ENCODE results near the gene MARCHF3. TPM values are rescaled to one million over a fixed set of nuclear protein-coding genes. Genes with fewer than 3 reads are reported as not detected.

MARCHF3 gene
- total and polyA plus RNA-seq, 2 of the 13 experiments (the other 11 are each of a cell fraction or from before 2014, with no cell fraction given) = 4.8 to 11.9 TPM

DNA sequence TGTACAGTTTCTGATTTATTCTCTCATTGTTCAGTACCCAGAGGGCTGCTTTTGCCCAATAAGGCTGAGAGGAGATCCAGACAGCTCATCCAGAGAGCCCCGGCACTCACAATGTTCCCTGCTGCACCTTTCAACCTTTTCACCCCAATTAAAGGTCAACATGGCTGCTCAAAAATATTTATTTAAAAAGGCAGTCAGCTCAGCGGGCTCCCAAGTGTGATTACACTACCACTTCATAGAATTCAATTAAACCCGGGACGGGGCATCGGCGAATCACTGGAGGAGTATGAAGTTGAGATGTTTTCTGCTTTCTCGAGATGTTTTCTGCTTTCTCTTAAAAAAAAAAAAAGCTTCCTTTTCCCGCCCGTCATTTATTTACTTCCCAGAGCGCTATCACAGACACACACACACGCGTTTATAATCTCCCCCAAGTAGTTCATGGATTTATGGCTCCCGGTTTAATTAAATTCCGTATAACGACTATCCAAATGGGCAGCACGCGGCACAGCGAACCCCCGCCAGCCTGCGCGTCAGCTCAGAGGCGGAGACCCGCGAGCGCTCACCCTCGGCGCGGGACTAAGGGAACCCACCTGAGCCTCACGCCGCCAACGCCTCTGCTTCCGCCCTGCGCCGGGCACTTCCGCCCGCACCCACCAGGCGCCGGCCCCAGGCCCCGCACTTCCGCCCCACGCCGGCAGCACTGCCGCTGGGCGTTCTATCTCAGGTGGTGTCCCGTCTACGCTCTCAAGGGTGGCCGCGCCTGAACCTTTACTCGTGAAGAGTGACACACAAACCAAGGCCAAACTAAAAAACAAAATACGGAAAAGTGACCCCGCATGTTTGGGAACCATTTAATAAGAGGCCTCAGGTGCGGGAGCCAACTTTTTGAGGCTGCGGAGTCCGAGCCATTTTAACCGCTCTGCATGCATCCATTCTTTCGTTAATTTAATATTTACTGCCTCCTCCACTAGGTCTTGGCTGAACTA, 42.8 kb upstream of the MARCHF3 start, which contains the start of gene C5orf63 (continued):
- TF ChIP-seq, protein P1, sequence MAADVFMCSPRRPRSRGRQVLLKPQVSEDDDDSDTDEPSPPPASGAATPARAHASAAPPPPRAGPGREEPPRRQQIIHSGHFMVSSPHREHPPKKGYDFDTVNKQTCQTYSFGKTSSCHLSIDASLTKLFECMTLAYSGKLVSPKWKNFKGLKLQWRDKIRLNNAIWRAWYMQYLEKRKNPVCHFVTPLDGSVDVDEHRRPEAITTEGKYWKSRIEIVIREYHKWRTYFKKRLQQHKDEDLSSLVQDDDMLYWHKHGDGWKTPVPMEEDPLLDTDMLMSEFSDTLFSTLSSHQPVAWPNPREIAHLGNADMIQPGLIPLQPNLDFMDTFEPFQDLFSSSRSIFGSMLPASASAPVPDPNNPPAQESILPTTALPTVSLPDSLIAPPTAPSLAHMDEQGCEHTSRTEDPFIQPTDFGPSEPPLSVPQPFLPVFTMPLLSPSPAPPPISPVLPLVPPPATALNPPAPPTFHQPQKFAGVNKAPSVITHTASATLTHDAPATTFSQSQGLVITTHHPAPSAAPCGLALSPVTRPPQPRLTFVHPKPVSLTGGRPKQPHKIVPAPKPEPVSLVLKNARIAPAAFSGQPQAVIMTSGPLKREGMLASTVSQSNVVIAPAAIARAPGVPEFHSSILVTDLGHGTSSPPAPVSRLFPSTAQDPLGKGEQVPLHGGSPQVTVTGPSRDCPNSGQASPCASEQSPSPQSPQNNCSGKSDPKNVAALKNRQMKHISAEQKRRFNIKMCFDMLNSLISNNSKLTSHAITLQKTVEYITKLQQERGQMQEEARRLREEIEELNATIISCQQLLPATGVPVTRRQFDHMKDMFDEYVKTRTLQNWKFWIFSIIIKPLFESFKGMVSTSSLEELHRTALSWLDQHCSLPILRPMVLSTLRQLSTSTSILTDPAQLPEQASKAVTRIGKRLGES (CRISPR knock-in tag; IDR thresholded peaks at IDR 0.05; ENCODE audit: borderline replicate concordance) = 0 out of 2 replicates have a peak, but pooled peaks have one; percentile 32
- TF ChIP-seq, protein P2, sequence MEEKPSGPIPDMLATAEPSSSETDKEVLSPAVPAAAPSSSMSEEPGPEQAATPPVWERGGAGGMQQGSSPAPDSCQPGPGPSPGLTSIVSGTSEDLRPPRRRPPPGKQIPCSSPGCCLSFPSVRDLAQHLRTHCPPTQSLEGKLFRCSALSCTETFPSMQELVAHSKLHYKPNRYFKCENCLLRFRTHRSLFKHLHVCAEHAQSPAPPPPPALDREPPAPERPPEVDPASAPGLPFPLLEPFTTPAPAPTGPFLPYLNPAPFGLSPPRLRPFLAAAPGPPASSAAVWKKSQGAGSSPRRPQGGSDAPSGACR (CRISPR knock-in tag; IDR thresholded peaks at IDR 0.05) = no peak
- peak; percentile 72; the same call in 1 of the 2 replicates for TF ChIP-seq ZBTB7A (CRISPR knock-in tag; IDR thresholded peaks at IDR 0.05)
- TF ChIP-seq CEBPG (CRISPR knock-in tag; IDR thresholded peaks at IDR 0.05) = peak; percentile 27; the same call in 1 of the 2 replicates
- peak; percentile 45 for TF ChIP-seq PRPF4 (IDR thresholded peaks at IDR 0.05; ENCODE audit: low read depth, low read length, poor library complexity, severe bottlenecking)
- TF ChIP-seq ZNF33B (CRISPR knock-in tag; IDR thresholded peaks at IDR 0.05) = peak; percentile 76
- TF ChIP-seq, protein P3, sequence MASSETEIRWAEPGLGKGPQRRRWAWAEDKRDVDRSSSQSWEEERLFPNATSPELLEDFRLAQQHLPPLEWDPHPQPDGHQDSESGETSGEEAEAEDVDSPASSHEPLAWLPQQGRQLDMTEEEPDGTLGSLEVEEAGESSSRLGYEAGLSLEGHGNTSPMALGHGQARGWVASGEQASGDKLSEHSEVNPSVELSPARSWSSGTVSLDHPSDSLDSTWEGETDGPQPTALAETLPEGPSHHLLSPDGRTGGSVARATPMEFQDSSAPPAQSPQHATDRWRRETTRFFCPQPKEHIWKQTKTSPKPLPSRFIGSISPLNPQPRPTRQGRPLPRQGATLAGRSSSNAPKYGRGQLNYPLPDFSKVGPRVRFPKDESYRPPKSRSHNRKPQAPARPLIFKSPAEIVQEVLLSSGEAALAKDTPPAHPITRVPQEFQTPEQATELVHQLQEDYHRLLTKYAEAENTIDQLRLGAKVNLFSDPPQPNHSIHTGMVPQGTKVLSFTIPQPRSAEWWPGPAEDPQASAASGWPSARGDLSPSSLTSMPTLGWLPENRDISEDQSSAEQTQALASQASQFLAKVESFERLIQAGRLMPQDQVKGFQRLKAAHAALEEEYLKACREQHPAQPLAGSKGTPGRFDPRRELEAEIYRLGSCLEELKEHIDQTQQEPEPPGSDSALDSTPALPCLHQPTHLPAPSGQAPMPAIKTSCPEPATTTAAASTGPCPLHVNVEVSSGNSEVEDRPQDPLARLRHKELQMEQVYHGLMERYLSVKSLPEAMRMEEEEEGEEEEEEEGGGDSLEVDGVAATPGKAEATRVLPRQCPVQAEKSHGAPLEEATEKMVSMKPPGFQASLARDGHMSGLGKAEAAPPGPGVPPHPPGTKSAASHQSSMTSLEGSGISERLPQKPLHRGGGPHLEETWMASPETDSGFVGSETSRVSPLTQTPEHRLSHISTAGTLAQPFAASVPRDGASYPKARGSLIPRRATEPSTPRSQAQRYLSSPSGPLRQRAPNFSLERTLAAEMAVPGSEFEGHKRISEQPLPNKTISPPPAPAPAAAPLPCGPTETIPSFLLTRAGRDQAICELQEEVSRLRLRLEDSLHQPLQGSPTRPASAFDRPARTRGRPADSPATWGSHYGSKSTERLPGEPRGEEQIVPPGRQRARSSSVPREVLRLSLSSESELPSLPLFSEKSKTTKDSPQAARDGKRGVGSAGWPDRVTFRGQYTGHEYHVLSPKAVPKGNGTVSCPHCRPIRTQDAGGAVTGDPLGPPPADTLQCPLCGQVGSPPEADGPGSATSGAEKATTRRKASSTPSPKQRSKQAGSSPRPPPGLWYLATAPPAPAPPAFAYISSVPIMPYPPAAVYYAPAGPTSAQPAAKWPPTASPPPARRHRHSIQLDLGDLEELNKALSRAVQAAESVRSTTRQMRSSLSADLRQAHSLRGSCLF (CRISPR knock-in tag; IDR thresholded peaks at IDR 0.05; ENCODE audit: borderline replicate concordance) = no peak; the same call in 1 of the 2 replicates
- no peak for TF ChIP-seq NCOR1 (IDR thresholded peaks at IDR 0.05; ENCODE audit: borderline replicate concordance, low read length)
- no peak for TF ChIP-seq RFX5 (IDR thresholded peaks at IDR 0.05; ENCODE audit: low read depth, low read length)
- no peak for TF ChIP-seq MEIS2 (CRISPR knock-in tag; IDR thresholded peaks at IDR 0.05)
- TF ChIP-seq, protein P4, sequence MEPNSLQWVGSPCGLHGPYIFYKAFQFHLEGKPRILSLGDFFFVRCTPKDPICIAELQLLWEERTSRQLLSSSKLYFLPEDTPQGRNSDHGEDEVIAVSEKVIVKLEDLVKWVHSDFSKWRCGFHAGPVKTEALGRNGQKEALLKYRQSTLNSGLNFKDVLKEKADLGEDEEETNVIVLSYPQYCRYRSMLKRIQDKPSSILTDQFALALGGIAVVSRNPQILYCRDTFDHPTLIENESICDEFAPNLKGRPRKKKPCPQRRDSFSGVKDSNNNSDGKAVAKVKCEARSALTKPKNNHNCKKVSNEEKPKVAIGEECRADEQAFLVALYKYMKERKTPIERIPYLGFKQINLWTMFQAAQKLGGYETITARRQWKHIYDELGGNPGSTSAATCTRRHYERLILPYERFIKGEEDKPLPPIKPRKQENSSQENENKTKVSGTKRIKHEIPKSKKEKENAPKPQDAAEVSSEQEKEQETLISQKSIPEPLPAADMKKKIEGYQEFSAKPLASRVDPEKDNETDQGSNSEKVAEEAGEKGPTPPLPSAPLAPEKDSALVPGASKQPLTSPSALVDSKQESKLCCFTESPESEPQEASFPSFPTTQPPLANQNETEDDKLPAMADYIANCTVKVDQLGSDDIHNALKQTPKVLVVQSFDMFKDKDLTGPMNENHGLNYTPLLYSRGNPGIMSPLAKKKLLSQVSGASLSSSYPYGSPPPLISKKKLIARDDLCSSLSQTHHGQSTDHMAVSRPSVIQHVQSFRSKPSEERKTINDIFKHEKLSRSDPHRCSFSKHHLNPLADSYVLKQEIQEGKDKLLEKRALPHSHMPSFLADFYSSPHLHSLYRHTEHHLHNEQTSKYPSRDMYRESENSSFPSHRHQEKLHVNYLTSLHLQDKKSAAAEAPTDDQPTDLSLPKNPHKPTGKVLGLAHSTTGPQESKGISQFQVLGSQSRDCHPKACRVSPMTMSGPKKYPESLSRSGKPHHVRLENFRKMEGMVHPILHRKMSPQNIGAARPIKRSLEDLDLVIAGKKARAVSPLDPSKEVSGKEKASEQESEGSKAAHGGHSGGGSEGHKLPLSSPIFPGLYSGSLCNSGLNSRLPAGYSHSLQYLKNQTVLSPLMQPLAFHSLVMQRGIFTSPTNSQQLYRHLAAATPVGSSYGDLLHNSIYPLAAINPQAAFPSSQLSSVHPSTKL (CRISPR knock-in tag; IDR thresholded peaks at IDR 0.05) = peak; percentile 41; the same call in 1 of the 2 replicates
- peak; percentile 82 for TF ChIP-seq KDM2A (CRISPR knock-in tag; IDR thresholded peaks at IDR 0.05; ENCODE audit: borderline replicate concordance, low read depth)
